H1 (cell line): ENCODE data around the gene RFX1. TPM values are rescaled to one million over a fixed set of nuclear protein-coding genes. Genes with fewer than 3 reads are reported as not detected.

Experiments
- ATF2 ChIP-seq: IDR thresholded peaks from 2 replicates; pipeline ENCODE4 v1.6.1; 2012; ENCODE audit warnings: low read length, inconsistent platforms
- CHD2 ChIP-seq: IDR thresholded peaks from 2 replicates; pipeline ENCODE4 v1.6.1; 2012; ENCODE audit warnings: low read length, improper control_type of control experiment
- CTBP2 ChIP-seq: IDR thresholded peaks from 2 replicates; pipeline ENCODE4 v1.7.0; 2011; ENCODE audit warnings: borderline replicate concordance, mild to moderate bottlenecking, moderate library complexity, mixed read lengths, low read length; ENCODE audit not compliant: insufficient read depth, insufficient read length
- GTF2F1 ChIP-seq: IDR thresholded peaks from 2 replicates; pipeline ENCODE4 v1.6.1; 2012; ENCODE audit warnings: low read depth, low read length, improper control_type of control experiment, borderline replicate concordance
- HDAC2 ChIP-seq, 2 experiments: fragments of 300-600 bp in 1 of 2; sonication (generic) in 1 of 2; IDR thresholded peaks; 2 replicates each; pipeline ENCODE4 v1.6.1; 2011 to 2012; ENCODE audit warnings: low read depth in 2 of 2, low read length in 2 of 2, mild to moderate bottlenecking in 2 of 2, moderate library complexity in 2 of 2, borderline replicate concordance in 1 of 2, inconsistent platforms in 1 of 2
- HDAC6 ChIP-seq: IDR thresholded peaks from one replicate; pipeline ENCODE4 v1.7.1; 2012; ENCODE audit warnings: low read depth, mild to moderate bottlenecking, inconsistent platforms, low read length, moderate library complexity
- JUN ChIP-seq: IDR thresholded peaks from 2 replicates; pipeline ENCODE4 v1.6.1; 2011; ENCODE audit warnings: low read depth, mild to moderate bottlenecking, improper control_type of control experiment, low read length
- RNF2 ChIP-seq: fragments of 200-900, 300-1000 bp; sonication (generic); IDR thresholded peaks from 2 replicates; pipeline ENCODE4 v1.7.1; 2016; ENCODE audit warnings: borderline replicate concordance, low read depth, mild to moderate bottlenecking, antibody characterized with exemption, low read length; ENCODE audit not compliant: poor library complexity, severe bottlenecking; ENCODE audit errors: missing control alignments
- SIX5 ChIP-seq: IDR thresholded peaks from 2 replicates; pipeline ENCODE4 v1.6.1; 2011; ENCODE audit warnings: mild to moderate bottlenecking, low read depth, low read length
- TEAD4 ChIP-seq: IDR thresholded peaks from 2 replicates; pipeline ENCODE4 v1.6.1; 2012; ENCODE audit warnings: low read depth, low read length, inconsistent platforms, mixed read lengths
- polyA plus RNA-seq, 7 experiments: library from polyadenylated mRNA; depleted of rRNA in 3 of 7; stranded (reverse) in 5 of 7; unstranded in 2 of 7; fragments of >200 nt in 5 of 7; fragments of 200-250 nt in 2 of 7; gene quantifications; 1 replicate in 5 of 7; 2 replicates in 1 of 7; 4 replicates in 1 of 7; pipeline versions ENCODE4 v1.2.1 to v1.2.3, GENCODE V29; 2011 to 2013; ENCODE audit warnings: missing spikeins in 2 of 7, mixed read lengths in 2 of 7
- total RNA-seq: library from RNA; stranded (reverse); fragmentation: NEBNext Ultra II Directional; extraction: Animal tissue kit (Norgen Biotek cat#: 25700); gene quantifications from 2 replicates; pipeline ENCODE4 v1.2.1, GENCODE V29; 2021

The RFX1 gene
- total and polyA plus RNA-seq, 2 of the 8 experiments (the other 6 are each of a cell fraction or from before 2014, with no cell fraction given) = 4.9 to 17.0 TPM

GRCh38 chr19:13963603-13964105, 42.5 kb downstream of the RFX1 start (continued):
- no peak for TF ChIP-seq HDAC2 (IDR thresholded peaks at IDR 0.05; ENCODE audit: borderline replicate concordance in 1 of 2, low read depth in 2 of 2, low read length in 2 of 2)
- no peak; the same call in 1 of the 2 replicates for TF ChIP-seq TEAD4
- TF ChIP-seq GTF2F1 = no peak
- TF ChIP-seq HDAC6 = no peak
- TF ChIP-seq JUN = no peak
- TF ChIP-seq CHD2 = no peak
- TF ChIP-seq ATF2 = no peak
- TF ChIP-seq CTBP2 = no peak
- TF ChIP-seq SIX5 = no peak
- TF ChIP-seq RNF2 = peak; percentile 52
- TF ChIP-seq, all 59 proteins: peak for 9
